Iris pigment epithelial cell (primary cell): ENCODE data around the gene TRAFD1.
A peak's percentile ranks its signal among the peaks of the same experiment; 100 is the strongest.
"Not testable (repeated sequence)": the region's sequence is repeated elsewhere in the genome, so short reads cannot be mapped to it uniquely, and the experiment has no call there.

Source experiments
- DNase-seq: peaks from one replicate; pipeline ENCODE4 v3.0.0-alpha.2; 2011; ENCODE audit warnings: low read depth

TRAFD1 gene, protein sequence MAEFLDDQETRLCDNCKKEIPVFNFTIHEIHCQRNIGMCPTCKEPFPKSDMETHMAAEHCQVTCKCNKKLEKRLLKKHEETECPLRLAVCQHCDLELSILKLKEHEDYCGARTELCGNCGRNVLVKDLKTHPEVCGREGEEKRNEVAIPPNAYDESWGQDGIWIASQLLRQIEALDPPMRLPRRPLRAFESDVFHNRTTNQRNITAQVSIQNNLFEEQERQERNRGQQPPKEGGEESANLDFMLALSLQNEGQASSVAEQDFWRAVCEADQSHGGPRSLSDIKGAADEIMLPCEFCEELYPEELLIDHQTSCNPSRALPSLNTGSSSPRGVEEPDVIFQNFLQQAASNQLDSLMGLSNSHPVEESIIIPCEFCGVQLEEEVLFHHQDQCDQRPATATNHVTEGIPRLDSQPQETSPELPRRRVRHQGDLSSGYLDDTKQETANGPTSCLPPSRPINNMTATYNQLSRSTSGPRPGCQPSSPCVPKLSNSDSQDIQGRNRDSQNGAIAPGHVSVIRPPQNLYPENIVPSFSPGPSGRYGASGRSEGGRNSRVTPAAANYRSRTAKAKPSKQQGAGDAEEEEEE

DNA sequence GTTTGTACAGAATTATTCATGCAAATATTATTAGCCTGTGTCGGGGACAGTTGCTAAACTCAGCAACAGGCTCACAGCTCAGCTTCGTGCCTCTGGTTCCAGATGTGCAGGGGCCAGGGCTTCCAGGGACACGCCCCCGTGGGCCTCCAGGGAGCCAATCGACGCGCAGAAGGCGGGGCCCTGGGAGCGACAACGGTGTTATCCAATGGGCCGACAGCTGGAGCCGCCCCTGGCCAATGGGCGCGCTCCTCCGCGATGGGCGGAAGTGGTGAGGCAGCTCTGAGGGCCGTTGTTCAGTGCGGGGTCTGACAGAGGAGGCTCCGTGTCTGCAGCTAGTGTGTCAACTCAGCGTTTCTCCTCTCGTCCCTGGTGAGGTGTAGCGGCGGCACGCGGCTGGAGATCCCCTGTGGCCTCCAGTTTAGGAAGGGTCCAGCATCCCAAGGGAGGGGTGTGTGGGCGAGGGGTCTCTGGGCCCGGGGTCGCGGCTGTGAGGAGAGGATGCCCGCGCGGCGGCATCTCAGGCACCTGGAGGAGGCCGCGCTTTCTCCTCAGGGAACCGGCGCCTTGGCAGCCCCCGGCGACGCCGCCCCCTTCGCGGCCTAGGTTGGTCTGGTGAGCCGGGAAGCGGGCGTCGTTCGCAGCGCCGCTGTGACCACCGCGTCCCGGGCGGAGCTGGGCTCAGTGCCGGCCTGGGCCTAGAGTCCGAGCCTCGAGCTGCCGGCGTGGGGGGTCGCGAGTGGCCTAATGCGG is at the start of gene TRAFD1:
TRAFD1 (plus strand) TSS at position 311 of the 750 bp plus-strand sequence. CDS start 4,963 bp downstream, outside the sequence.
- peak; percentile 97 for DNase-seq

DNA sequence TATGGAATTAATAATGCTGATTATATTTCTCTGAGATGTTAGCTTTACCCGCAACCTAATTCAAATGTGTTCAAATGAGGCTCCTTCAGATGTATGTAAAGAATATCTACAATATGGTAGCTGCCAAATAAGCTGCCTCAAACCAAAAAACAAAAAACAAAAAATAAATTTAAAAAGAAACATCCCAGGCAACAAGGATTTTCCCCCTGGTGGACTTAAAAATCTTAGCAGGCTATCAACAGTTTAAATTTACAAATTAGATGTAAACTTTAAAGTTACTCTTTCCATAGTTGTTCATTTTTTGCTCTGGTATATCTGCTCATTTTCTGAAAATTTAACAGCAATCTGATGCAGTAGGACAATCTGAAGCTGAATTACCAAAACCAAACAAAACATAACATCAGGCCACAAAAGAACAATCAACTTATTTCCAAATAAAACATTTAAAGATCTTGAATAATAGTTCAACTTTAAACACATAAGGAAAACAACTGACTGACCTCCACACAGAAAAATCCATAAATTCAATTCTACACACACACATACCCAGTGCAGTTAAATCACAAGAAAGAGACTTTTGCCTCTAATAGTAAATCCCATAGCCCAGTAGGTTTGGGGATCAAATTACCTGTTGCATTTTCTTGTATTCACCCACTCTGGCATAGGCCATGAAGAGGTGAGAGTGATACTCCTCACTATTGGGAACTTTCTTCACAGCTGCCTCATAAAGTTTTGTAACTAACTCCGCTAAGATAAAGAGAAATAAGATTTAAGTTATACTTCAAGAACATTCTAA is 38.1 kb upstream of the TRAFD1 start:
- DNase-seq = no peak

DNA sequence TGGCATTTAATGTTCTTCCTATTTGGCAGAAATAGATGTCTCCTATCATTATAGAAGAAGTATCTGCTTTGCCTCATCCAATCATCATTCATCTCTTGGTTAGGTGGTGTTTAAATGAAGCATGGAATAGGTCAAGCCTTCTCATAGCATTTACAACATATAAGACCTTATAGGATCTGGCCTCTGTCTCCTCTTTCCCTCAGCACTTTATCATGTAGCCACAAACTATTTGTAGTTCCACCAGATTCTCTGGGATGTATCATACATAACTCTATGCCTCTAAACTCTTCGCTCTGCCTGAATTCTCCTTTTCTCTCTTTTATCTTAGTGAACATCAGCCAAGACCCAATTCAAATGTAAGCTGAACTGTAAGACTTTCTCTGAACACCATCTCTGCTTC is 37.5 kb upstream of the TRAFD1 start:
- DNase-seq = no peak

DNA sequence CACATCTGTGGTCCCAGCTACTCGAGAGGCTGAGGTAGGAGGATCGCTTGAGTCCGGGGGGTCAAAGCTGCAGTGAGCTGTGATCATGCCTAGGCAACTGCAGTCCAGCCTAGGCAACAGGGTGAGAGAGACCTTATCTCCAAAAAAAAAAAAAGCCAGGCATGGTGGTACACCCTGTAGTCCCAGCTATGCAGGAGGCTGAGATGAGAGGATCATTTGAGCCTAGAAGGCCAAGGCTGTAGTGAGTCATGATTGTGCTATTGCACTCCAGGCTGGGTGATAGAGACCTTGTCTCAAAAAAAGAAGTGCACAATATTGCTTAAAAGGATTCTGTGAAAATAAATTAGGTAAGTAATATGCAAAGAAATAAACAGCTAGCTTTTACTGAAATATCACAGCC is 33.8 kb upstream of the TRAFD1 start:
- DNase-seq = no peak

DNA sequence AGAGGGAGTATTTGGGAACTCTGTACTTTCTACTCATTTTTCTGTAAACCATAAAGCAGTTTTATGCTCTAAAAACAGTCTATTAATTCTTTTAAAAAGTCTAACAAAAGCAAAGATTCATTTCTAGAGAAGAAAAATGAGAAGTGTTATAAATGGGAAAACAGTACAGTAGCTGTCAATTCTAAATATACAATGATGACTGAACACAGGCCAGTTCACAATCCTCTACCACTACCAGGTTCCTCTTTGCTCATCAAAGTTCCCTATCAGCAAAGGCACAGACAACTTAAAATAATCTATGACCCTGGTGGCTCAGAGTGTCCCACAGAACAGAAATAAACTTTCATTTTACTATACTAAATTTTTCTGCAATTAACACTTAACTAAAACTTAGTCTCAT is 29.3 kb upstream of the TRAFD1 start:
- DNase-seq = no peak

DNA sequence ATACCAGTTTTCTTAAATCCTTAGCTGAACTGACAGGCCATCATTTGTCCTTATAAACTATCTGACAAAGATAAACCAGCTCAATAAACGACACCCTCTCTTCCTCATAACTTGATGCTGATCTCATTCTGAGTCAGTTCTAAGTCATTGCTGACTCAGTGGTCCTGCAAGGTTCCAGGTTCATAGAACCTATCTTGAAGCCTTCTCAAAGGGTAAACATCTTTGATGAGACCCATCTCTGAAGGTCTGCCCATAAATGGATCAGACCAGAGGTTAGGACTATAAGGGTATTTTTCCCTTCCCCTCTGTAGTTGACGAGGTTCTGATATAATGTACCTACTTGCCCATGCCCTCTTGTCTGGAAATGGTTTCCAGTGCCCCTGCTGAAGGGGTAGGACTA is 28.7 kb upstream of the TRAFD1 start:
- peak; percentile 88 for DNase-seq

DNA sequence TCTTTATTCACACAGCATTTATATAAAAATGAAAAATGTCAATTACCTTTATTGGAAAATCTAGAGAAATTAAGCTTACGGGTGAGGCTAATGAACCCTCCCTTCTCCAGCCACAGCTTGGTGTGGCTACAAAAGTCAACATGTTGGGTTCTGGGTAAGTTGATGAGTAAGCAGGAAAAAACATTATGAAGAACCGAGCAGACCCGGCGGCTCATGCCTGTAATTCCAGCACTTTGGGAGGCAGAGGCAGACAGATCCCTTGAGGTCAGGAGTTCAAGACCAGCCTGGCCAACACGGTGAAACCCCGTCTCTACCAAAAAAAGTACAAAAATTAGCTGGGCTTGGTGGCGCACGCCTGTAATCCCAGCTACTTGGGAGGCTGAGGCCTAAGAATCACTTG is 27.7 kb upstream of the TRAFD1 start:
- DNase-seq = peak; percentile 66

DNA sequence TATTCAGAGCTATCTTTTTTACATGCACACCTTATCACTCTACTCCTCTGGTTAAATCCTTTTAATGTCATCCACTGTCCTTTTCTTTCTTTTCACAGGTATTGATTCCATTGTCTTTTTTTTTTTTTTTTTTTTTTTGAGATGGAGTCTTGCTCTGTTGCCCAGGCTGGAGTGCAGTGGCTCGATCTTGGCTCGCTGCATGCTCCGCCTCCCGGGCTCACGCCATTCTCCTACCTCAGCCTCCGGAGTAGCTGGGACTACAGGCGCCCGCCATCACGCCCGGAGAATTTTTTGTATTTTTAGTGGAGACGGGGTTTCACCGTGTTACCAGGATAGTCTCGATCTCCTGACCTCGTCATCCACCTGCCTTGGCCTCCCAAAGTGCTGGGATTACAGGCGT is 24.9 kb upstream of the TRAFD1 start:
- not testable (repeated sequence) for DNase-seq

DNA sequence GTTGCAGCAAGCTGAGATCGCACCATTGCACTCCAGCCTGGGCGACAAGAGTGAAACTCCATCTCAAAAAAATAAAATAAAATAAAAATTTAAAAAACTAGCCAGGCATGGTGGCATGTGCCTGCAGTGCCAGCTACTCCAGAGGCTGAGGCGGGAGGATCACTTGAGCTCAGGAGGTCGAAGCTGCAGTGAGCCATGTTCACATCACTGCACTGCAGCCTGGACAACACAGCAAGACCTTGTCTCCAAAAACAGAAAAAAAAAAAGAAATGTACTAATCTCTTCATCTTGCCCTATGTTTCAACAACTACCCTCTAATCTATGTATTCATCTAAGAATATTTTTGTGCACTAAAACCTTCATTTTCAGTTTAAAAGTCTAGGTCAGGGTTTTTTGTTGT is 23.2 kb upstream of the TRAFD1 start:
- DNase-seq = no peak

DNA sequence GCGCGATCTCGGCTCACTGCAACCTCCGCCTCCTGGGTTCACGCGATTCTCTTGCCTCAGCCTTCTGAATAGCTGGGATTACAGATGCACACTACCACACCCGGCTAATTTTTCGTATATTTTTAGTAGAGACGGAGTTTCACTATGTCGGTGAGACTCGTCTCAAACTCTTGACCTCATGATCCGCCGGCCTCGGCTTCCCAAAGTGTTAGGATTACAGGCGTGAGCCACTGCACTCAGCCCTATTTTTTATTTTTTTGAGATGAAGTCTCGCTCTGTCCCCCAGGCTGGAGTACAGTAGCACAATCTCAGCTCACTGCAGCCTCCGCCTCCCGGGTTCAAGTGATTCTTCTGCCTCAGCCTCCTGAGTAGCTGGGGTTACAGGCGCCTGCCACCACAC is 22.6 kb upstream of the TRAFD1 start:
- DNase-seq = not testable (repeated sequence)

DNA sequence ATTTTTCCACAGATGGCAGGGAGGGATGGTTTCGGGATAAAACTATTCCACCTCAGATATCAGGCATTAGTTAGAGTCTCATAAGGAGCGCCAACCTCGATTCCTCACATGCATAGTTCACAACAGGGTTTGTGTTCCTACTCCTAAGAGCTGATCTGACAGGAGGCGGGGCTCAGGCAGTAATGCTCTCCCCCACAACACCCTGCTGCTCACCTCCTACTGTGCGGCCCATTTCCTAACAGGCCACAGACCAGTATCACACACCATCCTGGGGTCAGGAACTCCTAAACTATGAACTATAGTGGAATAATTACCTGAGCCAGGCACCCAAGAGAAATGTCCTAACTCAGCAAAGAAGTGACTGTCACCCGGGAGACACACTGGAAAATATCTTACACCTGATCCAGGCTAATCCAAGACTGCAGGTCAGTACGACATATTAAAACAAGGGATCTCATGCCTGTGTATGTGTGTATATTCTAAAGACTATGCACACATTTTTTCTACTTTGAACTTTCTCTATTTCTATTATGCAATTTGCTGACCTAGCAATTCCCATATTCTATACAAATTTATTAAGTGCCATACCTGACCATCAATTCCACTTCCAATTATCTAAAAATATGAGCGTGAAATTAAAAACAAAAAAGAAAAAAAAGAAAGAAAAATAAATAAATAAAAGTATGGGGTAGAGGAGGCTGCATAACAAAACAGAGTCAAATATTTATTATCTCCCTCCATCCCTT is 21.4 kb upstream of the TRAFD1 start:
- no peak for DNase-seq

DNA sequence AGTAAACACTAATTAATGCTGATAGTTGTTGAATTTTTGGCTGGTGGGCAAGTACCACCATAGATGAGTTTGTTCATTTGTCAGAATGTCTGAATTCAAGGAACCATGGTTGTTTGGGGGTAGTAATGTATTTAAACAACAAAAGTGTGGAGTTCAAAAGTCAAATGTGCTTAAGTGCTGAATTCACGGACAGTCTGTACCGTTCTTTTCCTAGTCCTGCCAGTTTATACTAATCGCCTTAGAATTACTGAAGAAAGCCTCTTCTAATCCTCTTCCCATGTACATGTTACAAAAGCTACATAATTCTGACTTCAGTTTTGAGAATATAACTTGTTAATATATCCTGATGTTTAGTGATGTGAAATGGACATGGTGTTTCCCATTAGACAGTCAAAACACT is 19.5 kb upstream of the TRAFD1 start:
- no peak for DNase-seq

DNA sequence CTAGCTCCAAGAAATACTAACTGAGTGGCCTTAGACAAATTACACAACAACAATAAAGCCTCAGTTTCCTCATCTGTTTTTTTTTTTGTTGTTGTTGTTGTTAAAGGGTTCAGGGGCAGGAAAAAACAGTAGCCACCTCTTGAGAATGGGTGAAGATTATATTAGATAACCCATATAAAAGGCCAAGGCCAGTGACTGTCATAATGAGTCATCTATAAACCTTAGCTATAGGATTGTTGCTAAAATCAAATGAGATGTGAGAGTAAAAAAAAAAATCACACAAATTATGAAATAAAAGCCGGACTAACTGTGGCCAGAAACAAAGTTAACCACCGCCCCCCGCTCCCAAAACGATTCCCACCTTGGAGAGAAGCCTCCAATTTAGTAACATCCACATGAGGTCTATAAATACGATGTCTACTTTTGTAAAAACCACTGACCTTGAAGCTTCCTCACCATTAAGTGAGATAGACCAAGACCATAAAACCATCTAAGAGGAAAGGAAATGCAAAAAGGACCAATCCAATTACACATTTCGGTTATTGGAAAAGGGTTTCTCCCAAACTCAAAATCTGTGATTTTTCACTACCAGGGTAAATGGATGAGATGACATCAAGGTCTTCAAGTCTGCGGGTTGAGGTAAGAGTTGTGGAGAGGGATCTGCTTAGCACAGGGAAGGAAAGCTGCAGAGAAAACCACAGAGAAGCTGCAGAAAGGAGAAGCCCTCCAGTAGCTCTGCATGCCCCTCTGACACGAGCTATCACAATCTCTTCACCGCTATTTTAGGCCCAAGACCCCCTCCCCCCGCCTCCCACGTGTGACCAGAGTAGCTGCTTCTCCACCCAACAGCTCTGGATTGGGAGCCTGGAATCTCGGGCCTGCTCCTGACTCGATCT is 17.8 kb upstream of the TRAFD1 start:
- DNase-seq = no peak

DNA sequence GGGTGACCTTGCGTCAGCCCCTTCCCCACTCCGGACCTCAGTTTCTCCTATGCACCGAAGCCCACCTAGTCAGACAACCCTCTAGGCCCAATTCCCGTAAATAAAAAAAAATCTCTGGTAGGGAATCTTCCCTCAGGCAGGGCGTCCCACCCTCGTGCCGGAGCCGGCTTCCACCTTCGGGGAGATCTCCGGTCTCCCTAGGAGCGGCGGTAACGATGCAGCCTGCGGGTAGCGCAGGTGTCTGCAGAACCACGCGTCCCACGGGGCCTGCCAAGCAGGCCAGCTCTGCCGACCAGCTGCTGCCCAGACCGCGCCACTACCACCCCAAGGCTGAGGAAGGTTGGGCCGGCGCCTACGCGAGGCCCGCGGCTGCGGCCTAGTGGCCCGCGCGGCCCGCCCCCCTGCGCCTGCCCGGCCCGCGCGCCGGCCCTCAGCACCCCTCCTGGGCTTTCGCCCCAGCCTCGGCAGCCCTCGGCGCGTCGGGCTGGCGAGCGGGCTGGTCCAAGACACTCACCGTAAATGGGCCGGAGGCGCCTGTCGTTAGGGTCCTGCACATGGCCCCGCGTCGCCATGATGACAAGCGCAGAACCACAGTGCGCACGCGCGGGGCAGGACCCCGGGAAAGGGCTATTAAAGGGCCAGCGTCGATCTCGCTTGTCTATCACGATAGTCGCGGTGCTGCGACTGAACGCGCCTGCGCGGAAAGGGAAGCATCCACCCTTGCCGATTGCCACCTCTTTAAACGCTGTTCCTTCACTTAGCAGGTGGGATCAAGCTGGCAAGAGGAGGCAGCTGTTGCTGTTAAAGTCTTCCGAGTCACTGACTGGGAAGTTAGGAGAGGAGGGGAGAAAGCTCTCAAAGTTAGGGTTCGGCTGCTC is 16.9 kb upstream of the TRAFD1 start, which contains the start of gene NAA25:
NAA25 (minus strand) TSS at position 582 of the 878 bp plus-strand sequence; CDS start at position 572, 10 bp downstream.
- peak; percentile 80 for DNase-seq

DNA sequence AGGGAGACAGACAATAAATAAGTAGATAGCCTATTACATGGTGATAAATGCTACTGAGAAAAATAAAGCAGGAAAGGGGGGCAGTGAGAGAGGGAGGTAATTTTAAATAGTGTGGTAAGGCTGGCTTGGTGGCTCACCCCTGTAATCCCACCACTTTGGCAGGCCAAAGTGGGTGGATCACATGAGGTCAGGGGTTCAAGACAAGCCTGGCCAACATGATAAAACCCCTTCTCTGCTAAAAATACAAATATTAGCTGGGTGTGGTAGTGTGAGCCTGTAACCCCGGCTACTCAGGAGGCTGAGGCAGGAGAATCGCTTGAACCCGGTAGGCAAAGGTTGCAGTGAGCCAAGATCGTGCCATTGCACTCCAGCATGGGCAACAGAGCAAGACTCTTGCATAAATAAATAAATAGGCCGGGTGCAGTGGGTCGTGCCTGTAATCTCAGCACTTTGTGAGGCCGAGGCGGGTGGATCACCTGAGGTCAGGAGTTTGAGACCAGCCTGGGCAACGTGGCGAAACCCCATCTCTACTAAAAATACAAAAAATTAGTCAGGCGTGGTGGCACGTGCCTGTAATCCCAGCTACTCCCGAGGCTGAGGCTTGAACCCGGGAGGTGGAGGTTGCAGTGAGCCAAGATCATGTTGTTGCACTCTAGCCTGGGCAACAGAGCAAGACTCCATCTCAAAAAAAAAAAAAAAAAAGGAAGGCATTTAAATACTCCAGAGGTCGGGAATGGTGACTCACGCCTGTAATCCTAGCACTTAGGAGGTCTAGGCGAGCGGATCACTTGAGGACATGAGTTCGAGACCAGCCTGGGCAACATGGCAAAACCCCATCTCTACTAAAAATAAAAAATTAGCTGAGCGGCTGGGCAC is 14.3 kb upstream of the TRAFD1 start:
- not testable (repeated sequence) for DNase-seq

DNA sequence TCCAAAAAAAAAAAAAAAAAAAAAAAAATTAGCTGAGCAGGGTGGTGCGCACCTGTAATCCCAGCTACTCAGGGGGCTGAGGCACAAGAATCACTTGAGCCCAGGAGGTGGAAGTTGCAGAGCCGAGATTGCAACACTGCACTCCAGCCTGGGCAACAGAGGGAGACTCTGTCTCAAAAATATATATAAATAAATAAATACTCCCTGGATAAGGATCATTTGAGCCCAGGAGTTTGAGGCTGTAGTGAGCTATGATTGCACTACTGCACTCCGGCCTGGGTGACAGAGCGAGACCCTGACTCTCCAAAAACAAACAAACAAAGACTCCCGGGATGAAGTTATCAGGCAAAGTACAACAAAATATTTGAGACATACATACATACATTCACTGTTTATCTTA is 13.4 kb upstream of the TRAFD1 start:
- no peak for DNase-seq

DNA sequence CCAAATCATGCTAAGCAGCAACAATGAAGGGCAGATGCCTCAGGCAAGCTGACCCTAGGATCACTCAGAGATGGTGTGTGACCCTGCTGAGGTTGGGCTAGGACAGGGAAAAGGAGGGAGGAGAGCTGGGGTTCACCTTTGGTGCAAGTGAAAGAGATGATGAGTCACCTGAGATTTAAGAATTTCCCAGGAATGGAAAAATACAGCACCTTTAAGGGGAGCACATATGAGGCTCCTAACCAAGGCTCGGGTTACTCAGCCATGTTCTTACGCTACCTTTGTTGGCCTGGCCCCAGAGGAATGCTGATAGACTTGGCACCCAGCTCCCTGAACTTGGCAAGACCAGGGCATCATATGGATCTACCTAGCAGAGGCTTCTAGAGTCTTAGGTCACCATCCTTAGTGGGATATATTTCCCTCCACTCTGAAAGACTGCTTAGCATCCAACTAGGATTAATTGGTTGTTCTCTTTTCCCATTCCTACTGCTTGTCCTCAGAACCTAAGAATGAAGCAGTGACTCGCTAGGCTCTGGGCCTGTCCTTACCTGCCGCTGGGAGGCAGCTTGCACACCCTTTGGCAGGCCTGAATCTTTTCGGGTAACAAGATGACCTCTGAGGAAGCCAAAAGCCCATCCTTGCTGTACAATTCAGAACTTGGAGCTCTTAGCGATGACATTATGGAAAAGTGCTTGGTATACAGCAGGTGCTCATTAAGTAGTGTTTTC is 12.8 kb upstream of the TRAFD1 start:
- no peak for DNase-seq
